IMR-90 (cell line): Measurements from ENCODE around the gene TERC.

ENCODE experiments used
- CTCF ChIP-seq: conservative IDR thresholded peaks from 2 replicates; pipeline ENCODE4 v1.5.1; 2012; ENCODE audit warnings: mild to moderate bottlenecking, low read depth, low read length, improper control_type of control experiment
- USF2 ChIP-seq: fragments of 150-350 bp; IDR thresholded peaks from 2 replicates; pipeline ENCODE4 v1.6.1; 2017; ENCODE audit warnings: mild to moderate bottlenecking, antibody characterized with exemption, low read length, low read depth

GRCh38 chr3:169777822-169778221 lies 13.0 kb upstream of the TERC start:
- TF ChIP-seq CTCF, result no peak
- TF ChIP-seq USF2, result no peak
